ENCODE results near the gene NBPF1. TPM values are rescaled to one million over a fixed set of nuclear protein-coding genes. Genes with fewer than 3 reads are reported as not detected.
"Not testable (repeated sequence)": the region's sequence is repeated elsewhere in the genome, so short reads cannot be mapped to it uniquely, and the experiment has no call there.

Gene NBPF1
- total RNA-seq, 2 experiments from 2014 or later: 5.8 to 6.2 TPM

DNA sequence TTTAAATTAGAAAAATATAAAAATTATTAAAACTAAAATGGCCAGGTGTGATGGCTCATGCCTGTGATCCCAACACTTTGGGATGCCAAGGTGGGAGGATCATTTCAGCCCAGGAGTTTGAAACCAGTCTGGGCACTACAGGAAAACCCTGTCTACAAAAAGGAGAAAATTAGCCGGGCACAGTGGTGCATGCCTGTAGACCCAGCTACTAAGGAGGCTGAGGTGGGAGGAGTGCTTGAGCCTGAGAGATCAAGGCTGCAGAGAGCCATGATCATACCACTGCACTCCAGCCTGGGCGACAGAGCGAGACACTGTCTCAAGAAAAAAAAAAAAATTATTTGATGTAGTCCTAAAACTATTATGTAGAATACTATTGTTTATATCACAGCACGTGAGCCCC is 3.6 kb downstream of the NBPF1 start:
- not testable (repeated sequence) for H3K4me3 Mint-ChIP-seq; H3K27ac Mint-ChIP-seq; H3K27me3 Mint-ChIP-seq; H3K4me1 Mint-ChIP-seq; DNase-seq; H3K9me3 Mint-ChIP-seq (ENCODE audit: low read depth); H3K36me3 Mint-ChIP-seq (ENCODE audit: low read depth); ATAC-seq
- intact Hi-C loops (cut with DNase I, micrococcal nuclease): loop anchor here (1.0 to 5.0 kb wide), 4 partner anchors 12 to 263 kb away; partner anchors contain the start of gene SZRD1 (in 1 of the 2)
- CTCF ChIA-PET: interaction anchor here (0.6 to 3.7 kb wide), 12 partner anchors 9 to 531 kb away, joined by 3 to 28 read pairs (median 6); no protein-coding TSS in a partner anchor
- POLR2A ChIA-PET: interaction anchor here (1.3 kb wide), 1 partner anchor 16 kb away, joined by 3 read pairs; no protein-coding TSS in a partner anchor

DNA sequence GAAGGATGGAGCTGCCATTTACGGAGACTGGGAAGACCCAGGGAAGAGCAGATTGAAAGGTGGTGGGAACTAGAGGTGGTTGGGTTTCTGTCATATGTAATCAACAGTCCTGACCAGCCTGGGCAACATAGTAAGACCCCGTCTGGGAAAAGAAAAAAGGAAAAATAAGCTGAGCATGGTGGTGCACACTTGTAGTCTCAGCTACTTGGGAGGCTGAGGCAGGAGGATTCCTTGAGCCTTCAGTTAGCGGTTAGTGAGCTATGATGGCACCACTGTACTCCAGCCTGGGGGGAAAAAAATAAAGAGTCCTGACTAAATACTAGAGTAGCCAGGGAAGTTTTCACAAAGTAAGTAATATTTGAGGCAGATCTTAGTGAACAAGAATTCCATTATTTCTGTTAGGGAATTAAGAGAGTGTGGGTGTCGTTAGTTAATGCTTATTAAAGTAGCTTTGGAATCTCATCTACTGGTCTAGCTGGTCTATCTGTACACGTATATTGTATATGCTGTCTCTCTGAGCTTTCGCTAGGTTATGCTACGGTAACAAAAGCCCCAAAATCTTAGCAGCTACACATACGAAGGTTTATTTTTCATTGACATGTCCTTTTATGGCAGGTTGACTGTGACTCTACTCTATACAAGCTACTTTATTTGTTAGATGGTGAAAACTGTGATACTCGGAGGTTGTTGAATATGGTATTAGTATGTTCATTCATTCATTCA is 4.4 kb downstream of the NBPF1 start:
- Mint-ChIP-seq H3K4me3 (no peak overlapping the region), H3K4me1 (no peaks in the 10 kb centered on the region), H3K9me3 (ENCODE audit: low read depth) (no peaks in the 10 kb centered on the region), H3K27ac (no peak overlapping the region), H3K36me3 (ENCODE audit: low read depth) (no peaks in the 10 kb centered on the region), H3K27me3 (no peaks in the 10 kb centered on the region)
- DNase-seq: no peak
- intact Hi-C loops (cut with DNase I, micrococcal nuclease): loop anchor here (1.0 kb wide), 2 partner anchors 12 to 32 kb away; no protein-coding TSS in a partner anchor
- ChIA-PET CTCF (interaction anchor here (0.6 to 3.7 kb wide), 20 partner anchors 8 to 1221 kb away, joined by 3 to 28 read pairs (median 4); no protein-coding TSS in a partner anchor), POLR2A (interaction anchor here (1.3 kb wide), 1 partner anchor 17 kb away, joined by 3 read pairs; no protein-coding TSS in a partner anchor)
- ATAC-seq: no peak

DNA sequence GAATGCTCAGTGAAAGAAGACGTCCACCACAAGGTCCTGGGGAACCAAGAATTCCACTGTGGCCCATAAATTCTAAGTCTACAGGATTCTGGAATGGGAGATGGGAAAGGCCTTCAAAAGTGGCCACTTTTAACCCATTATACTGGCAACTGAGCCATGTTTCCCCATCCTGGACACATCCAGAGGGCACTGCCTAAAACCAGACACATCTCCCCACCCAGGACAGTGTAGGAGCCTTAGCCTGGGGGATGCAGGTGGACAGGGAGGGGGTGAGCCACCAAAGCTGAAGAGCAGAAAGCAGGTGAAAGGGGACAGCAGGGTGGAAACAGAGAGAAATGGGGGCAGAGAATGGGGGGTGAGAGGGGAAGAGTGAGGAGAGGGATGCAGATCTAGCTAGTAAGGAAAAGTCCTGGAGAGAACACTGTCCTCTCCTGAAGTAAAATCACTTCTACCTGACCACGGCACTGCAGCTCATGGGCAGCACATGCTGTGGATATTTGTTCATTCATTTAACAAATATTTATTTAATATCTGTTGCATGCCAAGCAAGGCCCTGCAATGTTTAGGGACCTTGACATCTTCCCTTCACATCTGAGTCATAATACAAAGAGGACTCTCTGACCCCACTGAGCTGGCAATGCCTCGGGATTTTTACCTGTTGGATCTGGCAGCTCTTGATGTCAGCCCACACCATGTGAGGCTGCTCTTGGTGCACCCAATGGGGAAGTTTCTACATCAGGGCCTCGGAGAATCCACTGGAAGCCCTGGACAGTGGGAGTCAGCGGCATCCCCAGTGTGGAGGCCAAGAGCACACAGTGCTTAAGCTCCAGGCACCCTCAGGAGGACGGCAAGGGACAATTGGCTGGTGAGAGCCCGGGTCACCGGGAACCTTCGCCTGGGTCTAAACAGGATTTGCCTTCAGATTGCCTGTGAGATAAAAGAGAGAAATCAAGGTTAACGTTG is 5.2 kb downstream of the NBPF1 start:
- H3K27me3 Mint-ChIP-seq; ATAC-seq; H3K36me3 Mint-ChIP-seq (ENCODE audit: low read depth); H3K27ac Mint-ChIP-seq; H3K4me1 Mint-ChIP-seq; DNase-seq; H3K4me3 Mint-ChIP-seq; H3K9me3 Mint-ChIP-seq (ENCODE audit: low read depth): not testable (repeated sequence)
- ChIA-PET POLR2A (interaction anchor here (0.6 kb wide), 1 partner anchor 297 kb away, joined by 3 read pairs; no protein-coding TSS in a partner anchor), CTCF (interaction anchor here (0.6 to 3.7 kb wide), 13 partner anchors 8 to 343 kb away, joined by 3 to 28 read pairs (median 5); no protein-coding TSS in a partner anchor)
- intact Hi-C loops (cut with DNase I, micrococcal nuclease): loop anchor here in 1 of 2 experiments (1.0 kb wide), 1 partner anchor 33 kb away; no protein-coding TSS in a partner anchor

DNA sequence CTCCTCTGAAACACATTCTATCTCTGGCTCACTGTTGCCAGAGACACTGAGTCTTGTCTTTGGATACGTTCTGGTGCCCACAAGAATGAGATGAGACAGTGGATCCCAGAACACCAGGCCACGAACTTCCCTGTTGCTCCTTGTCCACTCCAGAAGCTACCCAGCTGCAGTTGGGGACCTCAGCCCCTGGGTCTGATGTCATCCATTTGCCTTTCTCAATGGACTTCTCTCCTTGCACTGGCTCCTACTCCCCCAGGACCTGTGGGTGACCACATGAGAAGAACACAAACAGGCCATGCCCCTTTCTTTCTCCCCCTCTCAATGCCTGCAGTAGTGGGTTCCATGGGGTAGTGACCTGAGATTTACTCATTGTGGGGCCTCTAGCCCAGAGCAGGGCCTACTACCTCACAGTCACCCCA is 5.9 kb downstream of the NBPF1 start:
- no peak for ATAC-seq
- H3K4me3 Mint-ChIP-seq: no peak overlapping the region
- no peak for DNase-seq
- H3K36me3 Mint-ChIP-seq (ENCODE audit: low read depth): no peaks in the 10 kb centered on the region
- intact Hi-C loops (cut with DNase I, micrococcal nuclease): no loop called here
- no peaks in the 10 kb centered on the region for H3K4me1 Mint-ChIP-seq
- ChIA-PET POLR2A (interaction anchor here (0.6 kb wide), 1 partner anchor 297 kb away, joined by 3 read pairs; no protein-coding TSS in a partner anchor), CTCF (interaction anchor here (1.2 to 3.7 kb wide), 2 partner anchors 13 to 165 kb away, joined by 3 to 28 read pairs; no protein-coding TSS in a partner anchor)
- H3K9me3 Mint-ChIP-seq (ENCODE audit: low read depth): no peaks in the 10 kb centered on the region
- no peak overlapping the region for H3K27ac Mint-ChIP-seq
- H3K27me3 Mint-ChIP-seq: no peaks in the 10 kb centered on the region

DNA sequence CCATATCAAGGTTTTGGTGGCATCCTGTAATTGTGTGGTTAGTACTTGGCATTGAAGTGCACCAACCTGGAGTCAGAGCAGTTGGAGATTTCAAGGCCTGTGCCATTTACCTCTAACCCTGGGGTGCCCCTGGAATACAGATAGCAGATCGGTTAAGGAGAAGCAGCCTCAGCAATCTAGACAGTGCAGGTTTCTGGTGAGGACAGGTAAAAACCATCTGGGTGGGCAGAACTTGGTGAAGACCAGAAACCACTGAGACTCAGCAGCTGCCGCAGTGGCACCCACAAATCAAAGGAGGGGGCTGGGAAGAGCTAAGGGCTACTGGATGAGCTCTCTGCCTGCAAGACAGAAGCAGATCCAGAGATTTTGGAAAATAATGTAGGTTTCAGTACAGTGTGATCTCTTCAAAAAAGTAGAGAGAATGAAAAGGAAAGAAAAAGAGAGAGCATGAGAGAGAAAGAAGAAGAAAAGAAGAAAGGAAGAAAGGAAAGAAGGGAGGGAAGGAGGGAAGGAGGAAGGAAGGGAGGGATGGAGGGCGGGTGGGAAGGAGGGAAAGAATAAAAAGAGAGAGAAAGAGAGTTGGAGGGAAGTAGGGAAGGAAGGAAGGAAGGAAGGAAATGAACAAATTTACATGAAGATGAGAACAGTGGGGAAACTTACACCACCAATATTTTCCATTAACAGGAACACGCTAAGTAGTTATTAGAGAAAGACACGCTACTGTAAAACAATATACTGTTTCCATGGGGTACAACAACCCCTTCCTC is 6.5 kb downstream of the NBPF1 start:
- H3K4me3 Mint-ChIP-seq; H3K4me1 Mint-ChIP-seq; DNase-seq; intact Hi-C loops (cut with DNase I, micrococcal nuclease); H3K27ac Mint-ChIP-seq; ATAC-seq; CTCF ChIA-PET; H3K36me3 Mint-ChIP-seq (ENCODE audit: low read depth); H3K9me3 Mint-ChIP-seq (ENCODE audit: low read depth); H3K27me3 Mint-ChIP-seq; POLR2A ChIA-PET: not testable (repeated sequence)

DNA sequence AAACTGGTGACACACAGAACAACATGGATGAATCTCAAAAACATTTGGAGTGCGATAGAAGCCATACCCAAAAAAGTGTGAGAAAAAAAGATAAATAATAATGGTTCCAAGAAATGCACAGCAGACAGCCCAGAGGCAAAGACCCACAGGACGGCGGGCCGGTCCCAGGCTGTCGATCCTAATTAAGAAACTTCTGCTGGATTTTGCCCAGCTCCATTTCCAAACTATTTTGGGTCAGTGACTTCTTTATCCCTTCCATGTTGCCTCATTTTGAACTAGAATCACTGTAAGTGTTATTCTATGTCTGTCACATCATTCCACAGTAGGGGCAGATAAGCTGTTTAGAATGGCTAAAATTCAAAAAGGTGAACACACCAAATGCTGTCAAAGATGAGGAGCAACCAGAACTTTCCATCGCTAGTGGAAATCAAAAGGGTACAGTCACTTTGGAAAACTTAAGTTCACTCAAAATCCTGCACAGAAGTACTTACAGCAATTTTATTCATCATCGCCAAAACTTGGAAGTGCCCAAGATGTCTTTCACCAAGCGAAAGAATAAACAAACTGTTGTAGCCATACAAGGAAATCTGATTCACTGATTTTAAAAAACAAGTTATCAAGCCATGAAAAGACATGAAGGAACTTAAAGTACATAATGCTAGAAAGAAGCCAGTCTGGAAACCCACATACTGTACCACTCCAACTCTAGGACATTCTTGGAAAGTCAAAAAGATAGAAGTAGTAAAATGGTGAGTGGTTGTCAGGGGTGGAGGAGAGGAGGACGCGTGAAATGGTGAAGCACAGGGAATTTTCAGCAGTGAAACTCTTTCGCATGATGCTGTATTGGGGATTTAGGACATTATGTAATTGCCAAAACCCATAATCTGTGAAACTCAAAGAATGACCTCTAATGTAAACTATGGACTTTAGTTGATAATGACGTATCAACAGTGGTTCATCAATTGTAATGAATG is 7.5 kb downstream of the NBPF1 start:
- POLR2A ChIA-PET: no interaction called here
- ATAC-seq (no peak), DNase-seq (no peak)
- Mint-ChIP-seq H3K27me3 (no peaks in the 10 kb centered on the region), H3K27ac (no peak overlapping the region), H3K9me3 (ENCODE audit: low read depth) (no peaks in the 10 kb centered on the region), H3K4me1 (no peaks in the 10 kb centered on the region), H3K4me3 (no peak overlapping the region), H3K36me3 (ENCODE audit: low read depth) (no peaks in the 10 kb centered on the region)
- intact Hi-C loops (cut with DNase I, micrococcal nuclease): no loop called here
- CTCF ChIA-PET: no interaction called here

DNA sequence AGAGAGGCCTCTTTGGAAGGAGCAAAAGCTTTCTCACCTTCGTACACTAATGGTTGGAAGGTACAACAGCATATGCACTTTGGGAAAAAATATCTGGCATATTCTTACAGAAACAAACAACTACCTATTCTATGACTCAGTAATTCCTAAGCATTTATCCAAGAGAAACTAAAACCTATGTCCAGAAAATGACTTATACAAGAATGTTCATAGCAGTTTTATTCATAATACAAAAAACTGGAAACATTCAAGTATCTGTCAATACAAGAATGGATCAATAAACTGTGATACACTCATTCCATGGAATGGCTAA is 8.2 kb downstream of the NBPF1 start:
- Mint-ChIP-seq H3K27ac (no peak overlapping the region), H3K36me3 (ENCODE audit: low read depth) (no peaks in the 10 kb centered on the region), H3K4me1 (no peaks in the 10 kb centered on the region), H3K9me3 (ENCODE audit: low read depth) (no peaks in the 10 kb centered on the region), H3K4me3 (no peak overlapping the region), H3K27me3 (no peaks in the 10 kb centered on the region)
- POLR2A ChIA-PET: no interaction called here
- no peak for ATAC-seq
- intact Hi-C loops (cut with DNase I, micrococcal nuclease): no loop called here
- CTCF ChIA-PET: interaction anchor here (0.7 kb wide), 1 partner anchor 10 kb away, joined by 3 read pairs; no protein-coding TSS in a partner anchor
- no peak for DNase-seq

DNA sequence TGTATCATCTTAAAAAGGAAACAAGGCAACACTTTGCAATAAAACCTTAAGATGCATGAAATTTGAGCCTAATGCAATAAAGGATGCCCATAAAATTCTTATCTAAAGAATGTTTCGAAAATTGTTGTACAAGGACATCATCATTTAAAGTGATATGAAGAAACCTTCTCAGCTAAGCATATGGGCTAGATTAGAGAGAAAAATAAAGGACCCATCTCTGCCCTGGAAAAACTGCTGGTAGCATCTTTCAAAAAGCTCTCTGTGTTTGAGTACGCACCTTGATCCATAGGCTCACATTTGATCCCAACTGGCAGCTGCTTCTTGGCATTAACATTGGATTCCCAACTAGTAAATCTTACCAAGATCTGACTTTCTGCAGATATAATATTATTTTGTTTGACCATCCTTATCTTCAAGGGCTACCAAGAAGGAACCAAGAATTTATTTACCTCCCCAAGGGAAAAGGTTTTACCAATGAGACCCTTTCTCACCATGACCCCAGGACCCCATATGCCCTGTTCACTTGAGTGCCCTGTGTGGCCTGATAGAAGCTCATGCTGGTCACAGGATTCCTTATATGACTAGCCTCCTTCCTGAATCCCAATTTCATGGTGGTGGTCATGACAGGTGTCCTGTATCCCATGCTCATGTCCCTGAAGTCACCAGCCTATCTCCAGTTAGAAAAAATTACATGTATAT is 8.7 kb downstream of the NBPF1 start:
- DNase-seq; ATAC-seq; H3K27ac Mint-ChIP-seq; H3K27me3 Mint-ChIP-seq; intact Hi-C loops (cut with DNase I, micrococcal nuclease); H3K4me1 Mint-ChIP-seq; H3K9me3 Mint-ChIP-seq (ENCODE audit: low read depth); H3K4me3 Mint-ChIP-seq; H3K36me3 Mint-ChIP-seq (ENCODE audit: low read depth): not testable (repeated sequence)
- CTCF ChIA-PET: interaction anchor here (0.7 kb wide), 1 partner anchor 10 kb away, joined by 3 read pairs; no protein-coding TSS in a partner anchor
- POLR2A ChIA-PET: interaction anchor here (1.3 kb wide), 1 partner anchor 284 kb away, joined by 3 read pairs; no protein-coding TSS in a partner anchor

DNA sequence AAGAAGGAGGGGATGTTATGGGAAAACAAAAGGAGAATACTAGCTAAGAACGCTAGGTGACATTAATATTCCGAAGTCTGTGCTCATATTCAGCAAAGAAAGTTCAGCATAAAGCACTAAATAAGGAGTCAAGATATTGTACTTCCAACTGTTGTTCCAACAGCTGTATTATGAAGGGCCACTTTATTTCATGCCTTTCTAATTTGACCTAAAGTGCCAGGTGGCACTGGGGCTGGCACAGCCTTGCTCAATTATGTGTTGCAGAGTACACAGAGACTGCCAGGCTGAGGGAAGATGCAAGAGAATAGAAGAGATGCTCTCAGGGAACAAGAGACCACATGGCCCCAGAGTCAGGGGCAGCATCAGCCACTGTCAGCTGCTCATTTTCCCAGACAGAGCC is 9.7 kb downstream of the NBPF1 start:
- ATAC-seq: not testable (repeated sequence)
- CTCF ChIA-PET: interaction anchor here (0.9 to 1.5 kb wide), 3 partner anchors 11 to 110 kb away, joined by 3 to 8 read pairs (median 4); no protein-coding TSS in a partner anchor

More for the DNA sequence above, 9.7 kb downstream of the NBPF1 start:
- H3K4me1 Mint-ChIP-seq; H3K27ac Mint-ChIP-seq; H3K27me3 Mint-ChIP-seq; H3K36me3 Mint-ChIP-seq (ENCODE audit: low read depth); intact Hi-C loops (cut with DNase I, micrococcal nuclease); H3K4me3 Mint-ChIP-seq; DNase-seq; H3K9me3 Mint-ChIP-seq (ENCODE audit: low read depth): not testable (repeated sequence)
- POLR2A ChIA-PET: interaction anchor here (0.9 to 1.3 kb wide), 2 partner anchors 285 to 302 kb away, joined by 3 read pairs; no protein-coding TSS in a partner anchor
